Measurements from ENCODE around the gene TIMMDC1.

GRCh38 chr3:119498186-119499011, at the start of gene TIMMDC1:
- TF ChIP-seq, protein P1, sequence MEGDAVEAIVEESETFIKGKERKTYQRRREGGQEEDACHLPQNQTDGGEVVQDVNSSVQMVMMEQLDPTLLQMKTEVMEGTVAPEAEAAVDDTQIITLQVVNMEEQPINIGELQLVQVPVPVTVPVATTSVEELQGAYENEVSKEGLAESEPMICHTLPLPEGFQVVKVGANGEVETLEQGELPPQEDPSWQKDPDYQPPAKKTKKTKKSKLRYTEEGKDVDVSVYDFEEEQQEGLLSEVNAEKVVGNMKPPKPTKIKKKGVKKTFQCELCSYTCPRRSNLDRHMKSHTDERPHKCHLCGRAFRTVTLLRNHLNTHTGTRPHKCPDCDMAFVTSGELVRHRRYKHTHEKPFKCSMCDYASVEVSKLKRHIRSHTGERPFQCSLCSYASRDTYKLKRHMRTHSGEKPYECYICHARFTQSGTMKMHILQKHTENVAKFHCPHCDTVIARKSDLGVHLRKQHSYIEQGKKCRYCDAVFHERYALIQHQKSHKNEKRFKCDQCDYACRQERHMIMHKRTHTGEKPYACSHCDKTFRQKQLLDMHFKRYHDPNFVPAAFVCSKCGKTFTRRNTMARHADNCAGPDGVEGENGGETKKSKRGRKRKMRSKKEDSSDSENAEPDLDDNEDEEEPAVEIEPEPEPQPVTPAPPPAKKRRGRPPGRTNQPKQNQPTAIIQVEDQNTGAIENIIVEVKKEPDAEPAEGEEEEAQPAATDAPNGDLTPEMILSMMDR (IDR thresholded peaks at IDR 0.05), result no peak
- peak in 3 of 4 donors; percentile 43 to 83 (median 77) for TF ChIP-seq POLR2A (IDR thresholded peaks at IDR 0.05)
